ACHN (cell line): ENCODE data around the gene EPB41L4B.

Source experiments
- DNase-seq: peaks from one replicate; pipeline ENCODE4 v3.0.0-alpha.2; 2015
- in situ Hi-C: cut with HindIII; loops from 2 replicates; pipeline ENCODE4 v1.10.0; 2017; ENCODE audit warnings: low sequenced_read_pairs, low pct_ligation_motif_present, low pct_unique_long_range_greater_than_20kb

EPB41L4B gene

DNA sequence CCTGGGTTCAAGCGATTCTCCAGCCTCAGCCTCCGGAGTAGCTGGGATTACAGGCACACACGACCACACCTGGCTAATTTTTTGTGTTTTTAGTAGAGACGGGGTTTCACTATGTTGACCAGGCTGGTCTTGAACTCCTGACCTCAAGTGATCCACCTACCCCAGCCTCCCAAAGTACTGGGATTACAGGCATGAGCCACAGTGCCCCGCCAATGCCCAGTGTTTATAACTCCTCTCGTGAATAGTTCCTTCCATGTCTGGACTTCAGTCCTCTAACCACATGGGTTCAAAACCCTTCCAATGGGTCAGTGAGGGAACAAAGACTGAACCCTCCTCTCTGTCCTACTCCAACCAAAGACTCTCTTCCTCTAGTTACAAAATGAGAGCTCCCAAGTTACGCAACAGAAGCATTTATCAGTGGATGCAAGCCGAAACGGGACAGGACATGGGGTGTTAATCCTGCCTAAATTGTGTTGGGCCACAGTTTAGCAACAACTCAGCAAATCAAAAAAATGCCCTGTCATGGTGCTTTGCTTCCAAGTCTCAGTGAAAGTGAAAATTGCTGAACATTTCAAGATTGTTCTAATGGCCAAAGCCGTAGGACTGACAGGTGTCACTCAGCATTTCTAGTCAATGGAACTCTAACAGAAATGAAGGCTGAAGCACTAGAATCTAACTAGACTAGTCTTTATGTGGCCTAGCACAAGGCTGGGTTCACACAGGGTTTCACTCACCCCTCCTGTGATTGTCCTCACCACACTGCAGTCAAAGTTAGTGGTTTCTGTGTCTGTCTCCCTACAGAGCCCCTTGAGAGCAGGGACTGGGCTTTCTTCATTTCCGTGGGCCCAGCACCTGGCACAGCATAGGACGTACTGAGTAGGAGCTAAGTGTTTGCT lies 197.9 kb downstream of the EPB41L4B start:
- DNase-seq = no peak
- in situ Hi-C loops = no loop called here
